ENCODE results near the gene TNRC18. TPM values are rescaled to one million over a fixed set of nuclear protein-coding genes. Genes with fewer than 3 reads are reported as not detected.

Gene TNRC18
- total RNA-seq, 3 donors from 2014 or later (not counting 1 experiment from before 2014, with no cell fraction given) = 111 to 127 (median 124) TPM

GRCh38 chr7:5286933-5287332 lies 136.7 kb downstream of the TNRC18 start:
- Histone ChIP-seq H3K4me3 (ENCODE audit: low read length) (no peak overlapping the region), H3K27ac (ENCODE audit: low read length) (no peak overlapping the region), H3K4me1 (ENCODE audit: control insufficient read depth, insufficient read depth, low read length) (peaks cover 7% of the 10 kb centered on the region), H3K27me3 (ENCODE audit: control insufficient read depth, insufficient read depth, low read length) (peaks cover 12% of the 10 kb centered on the region), H3K36me3 (ENCODE audit: control insufficient read depth, insufficient read depth, low read length) (no peaks in the 10 kb centered on the region), H3K9me3 (ENCODE audit: control insufficient read depth, insufficient read depth, low read length) (no peaks in the 10 kb centered on the region)
- 94% methylated on average over 9 of the region's 9 CpGs for whole genome bisulfite sequencing (ENCODE audit: insufficient coverage)
- no peak for TF ChIP-seq CTCF (IDR thresholded peaks at IDR 0.05)
- intact Hi-C loops (cut with micrococcal nuclease) = no loop called here
- Mint-ChIP-seq H3K27ac (no peak overlapping the region), H3K36me3 (no peaks in the 10 kb centered on the region), H3K9me3 (no peaks in the 10 kb centered on the region), H3K4me1 (no peaks in the 10 kb centered on the region), H3K4me3 (no peak overlapping the region), H3K27me3 (ENCODE audit: low read depth in 2 of 2) (peaks cover 0 to 9% of the 10 kb centered on the region in 2 donors)
- DNase-seq (no peak), ATAC-seq (no peak)

GRCh38 chr7:5284304-5285281 lies 139.0 kb downstream of the TNRC18 start:
- ATAC-seq (no peak), DNase-seq (peak in 1 of 2 donors; percentile 24)
- H3K4me3 Mint-ChIP-seq = peak overlapping the region; percentile 47
- no peaks in the 10 kb centered on the region for H3K9me3 Mint-ChIP-seq
- H3K27me3 Mint-ChIP-seq (ENCODE audit: low read depth in 2 of 2) = peaks cover 0 to 12% of the 10 kb centered on the region in 2 donors
- no peak overlapping the region for H3K27ac Mint-ChIP-seq
- Histone ChIP-seq H3K27me3 (ENCODE audit: control insufficient read depth, insufficient read depth, low read length) (peaks cover 12% of the 10 kb centered on the region), H3K27ac (ENCODE audit: low read length) (no peak overlapping the region), H3K4me1 (ENCODE audit: control insufficient read depth, insufficient read depth, low read length) (peaks cover 7% of the 10 kb centered on the region), H3K4me3 (ENCODE audit: low read length) (no peak overlapping the region), H3K36me3 (ENCODE audit: control insufficient read depth, insufficient read depth, low read length) (no peaks in the 10 kb centered on the region), H3K9me3 (ENCODE audit: control insufficient read depth, insufficient read depth, low read length) (no peaks in the 10 kb centered on the region)
- 61% methylated on average over 23 of the region's 24 CpGs for WGBS (ENCODE audit: insufficient coverage)
- intact Hi-C loops (cut with micrococcal nuclease) = no loop called here
- no peaks in the 10 kb centered on the region for H3K36me3 Mint-ChIP-seq
- no peaks in the 10 kb centered on the region for H3K4me1 Mint-ChIP-seq
- no peak for TF ChIP-seq CTCF (IDR thresholded peaks at IDR 0.05)

- no peak overlapping the region for H3K4me3 Mint-ChIP-seq
- Histone ChIP-seq H3K27ac (ENCODE audit: low read length) (no peak overlapping the region), H3K4me3 (ENCODE audit: low read length) (no peak overlapping the region), H3K27me3 (ENCODE audit: control insufficient read depth, insufficient read depth, low read length) (peaks cover 12% of the 10 kb centered on the region), H3K36me3 (ENCODE audit: control insufficient read depth, insufficient read depth, low read length) (no peaks in the 10 kb centered on the region), H3K4me1 (ENCODE audit: control insufficient read depth, insufficient read depth, low read length) (peaks cover 7% of the 10 kb centered on the region), H3K9me3 (ENCODE audit: control insufficient read depth, insufficient read depth, low read length) (no peaks in the 10 kb centered on the region)
- ATAC-seq = no peak
- H3K4me1 Mint-ChIP-seq = no peaks in the 10 kb centered on the region
- intact Hi-C loops (cut with micrococcal nuclease) = no loop called here
- DNase-seq = no peak
- 14% methylated on average over 46 of the region's 46 CpGs for WGBS (ENCODE audit: insufficient coverage)
- peaks cover 0 to 12% of the 10 kb centered on the region in 2 donors for H3K27me3 Mint-ChIP-seq (ENCODE audit: low read depth in 2 of 2)
- no peak for TF ChIP-seq CTCF (IDR thresholded peaks at IDR 0.05)
- no peak overlapping the region for H3K27ac Mint-ChIP-seq
- H3K9me3 Mint-ChIP-seq = no peaks in the 10 kb centered on the region
- H3K36me3 Mint-ChIP-seq = no peaks in the 10 kb centered on the region
These were observed 140.0 kb downstream of the TNRC18 start for GRCh38 chr7:5283421-5284303.

Measured in natural killer cell (primary cell).